Naive thymus-derived CD8-positive, alpha-beta T cell (primary cell): ENCODE results near the gene ZNF385D. TPM values are rescaled to one million over a fixed set of nuclear protein-coding genes. Genes with fewer than 3 reads are reported as not detected.

ENCODE experiments used
- ATAC-seq, 2 donors: fragments of 150-1000 bp; cut with Tn5 transposase in 1 of 2; sonication (Bioruptor Pico), chemical (Tn5 transposase) in 1 of 2; 1 replicate in 1 of 2; 2 replicates in 1 of 2; pipeline ENCODE4 v1.10.0; 2021; ENCODE audit warnings: mild to moderate bottlenecking in 2 of 2, moderate library complexity in 2 of 2
- POLR2A ChIA-PET: fragments of 350-600 bp; sonication (Branson Sonifier 250); formaldehyde crosslinking; loops from one replicate; lab custom pipeline; 2021; ENCODE audit warnings: antibody characterized with exemption; lab: Charles Lee
- DNase-seq, 10 donors: peaks; one replicate each; pipeline versions ENCODE4 v3.0.0 to v3.0.0-alpha.2; 2020 to 2022
- H3K27ac Mint-ChIP-seq, 10 donors: one replicate each; pipeline ENCODE4 v1.8.0; 2020 to 2022; ENCODE audit warnings: mild to moderate bottlenecking in 10 of 10, mixed read lengths in 10 of 10, moderate library complexity in 4 of 10, inconsistent platforms in 1 of 10
- H3K27me3 Mint-ChIP-seq, 5 donors: one replicate each; pipeline ENCODE4 v1.8.0; 2021 to 2022; ENCODE audit warnings: mixed read lengths in 5 of 5
- H3K36me3 Mint-ChIP-seq, 3 donors: one replicate each; pipeline ENCODE4 v1.8.0; 2020 to 2022; ENCODE audit warnings: mixed read lengths in 3 of 3, mild to moderate bottlenecking in 2 of 3, inconsistent platforms in 1 of 3
- H3K4me1 Mint-ChIP-seq, 4 donors: one replicate each; pipeline ENCODE4 v1.8.0; 2021 to 2022; ENCODE audit warnings: mixed read lengths in 4 of 4
- H3K4me3 Mint-ChIP-seq, 10 donors: one replicate each; pipeline ENCODE4 v1.8.0; 2020 to 2022; ENCODE audit warnings: mild to moderate bottlenecking in 10 of 10, mixed read lengths in 10 of 10, moderate library complexity in 6 of 10, inconsistent platforms in 1 of 10
- H3K9me3 Mint-ChIP-seq, 9 donors: one replicate each; pipeline ENCODE4 v1.8.0; 2020 to 2022; ENCODE audit warnings: mixed read lengths in 9 of 9, mild to moderate bottlenecking in 3 of 9, inconsistent platforms in 1 of 9, moderate library complexity in 1 of 9
- polyA plus RNA-seq, 3 donors: library from polyadenylated mRNA; unstranded; fragments of 300-500 nt; fragmentation: Illumina TruSeq; gene quantifications; one replicate each; pipeline ENCODE4 v1.2.3, GENCODE V29; 2021
- total RNA-seq, 8 experiments: library from RNA in 2 of 8; stranded (reverse) in 2 of 8; gene quantifications; one replicate each; pipeline ENCODE4 v1.2.3 and lab custom pipeline; 2021 to 2026

ZNF385D gene
- total and polyA plus RNA-seq, 5 experiments from 2014 or later, result not detected

DNA sequence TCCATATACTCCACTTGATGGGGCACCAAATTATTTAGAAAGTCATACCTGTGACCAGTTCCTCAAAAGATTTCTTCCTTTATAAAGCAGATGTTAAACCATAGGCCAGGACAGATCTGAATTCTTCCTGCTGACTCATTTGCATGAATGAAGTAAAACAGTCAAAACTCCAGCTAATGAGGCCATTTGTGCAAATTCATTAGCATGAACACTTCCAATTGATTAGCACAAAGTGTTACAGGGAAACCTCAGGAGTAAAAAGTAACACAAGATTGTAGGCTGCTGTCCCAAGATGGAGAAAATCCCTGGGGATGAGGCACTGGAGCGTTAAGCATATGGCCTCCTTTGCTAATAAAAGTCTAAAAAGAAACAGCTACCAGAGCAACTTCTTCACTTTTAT is 149.8 kb downstream of the ZNF385D start:
- ATAC-seq (no peak), DNase-seq (no peak)
- H3K36me3 Mint-ChIP-seq, result no peaks in the 10 kb centered on the region
- H3K4me3 Mint-ChIP-seq, result no peak overlapping the region
- no peak overlapping the region for H3K27ac Mint-ChIP-seq
- POLR2A ChIA-PET, result no interaction called here
- H3K9me3 Mint-ChIP-seq, result peaks cover 0 to 42% (median 3%) of the 10 kb centered on the region in 9 donors
- H3K4me1 Mint-ChIP-seq, result no peaks in the 10 kb centered on the region
- no peaks in the 10 kb centered on the region for H3K27me3 Mint-ChIP-seq

- Mint-ChIP-seq H3K9me3 (peaks cover 0 to 34% (median 4%) of the 10 kb centered on the region in 9 donors), H3K4me1 (no peaks in the 10 kb centered on the region), H3K4me3 (no peak overlapping the region), H3K27ac (no peak overlapping the region), H3K36me3 (no peaks in the 10 kb centered on the region), H3K27me3 (no peaks in the 10 kb centered on the region)
- DNase-seq (no peak), ATAC-seq (no peak)
- POLR2A ChIA-PET, result no interaction called here
These were observed 151.1 kb downstream of the ZNF385D start for GRCh38 chr3:21599890-21600289.

- no peak overlapping the region for H3K27ac Mint-ChIP-seq
- no peaks in the 10 kb centered on the region for H3K4me1 Mint-ChIP-seq
- no peaks in the 10 kb centered on the region for H3K27me3 Mint-ChIP-seq
- DNase-seq (no peak), ATAC-seq (no peak)
- H3K36me3 Mint-ChIP-seq, result no peaks in the 10 kb centered on the region
- peaks cover 0 to 21% (median 4%) of the 10 kb centered on the region in 9 donors for H3K9me3 Mint-ChIP-seq
- H3K4me3 Mint-ChIP-seq, result no peak overlapping the region
- POLR2A ChIA-PET, result no interaction called here
These were observed 158.2 kb downstream of the ZNF385D start for GRCh38 chr3:21592828-21593227.

- no peaks in the 10 kb centered on the region for H3K27me3 Mint-ChIP-seq
- no peak for ATAC-seq
These were observed 163.1 kb downstream of the ZNF385D start for GRCh38 chr3:21587894-21588293.

DNA sequence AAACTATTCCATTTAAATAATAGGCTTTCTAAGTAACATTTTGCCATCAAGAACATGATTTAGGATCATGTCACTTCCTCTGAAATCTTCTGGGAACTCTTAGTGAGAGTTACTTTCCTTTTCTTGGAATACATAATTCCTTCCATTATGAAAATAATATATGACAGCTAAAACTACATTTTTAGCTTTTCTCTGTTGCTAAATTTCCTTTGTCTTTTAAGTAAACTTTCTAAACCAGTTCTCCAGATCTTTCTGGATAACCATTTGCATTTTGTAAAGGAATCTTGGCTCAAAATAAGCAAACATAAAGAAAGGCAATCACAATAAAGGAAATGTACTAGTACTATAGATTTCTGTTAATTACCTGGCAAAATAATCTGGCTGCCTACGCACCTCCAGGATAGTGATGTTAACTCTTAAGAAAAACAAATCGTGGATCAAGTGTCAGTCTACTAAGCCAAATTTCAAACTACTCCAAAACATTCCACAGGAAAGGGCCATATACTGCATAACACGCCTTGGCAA is 165.7 kb downstream of the ZNF385D start:
- no peaks in the 10 kb centered on the region for H3K27me3 Mint-ChIP-seq
- H3K27ac Mint-ChIP-seq, result no peak overlapping the region
- ATAC-seq, result no peak
- H3K9me3 Mint-ChIP-seq, result peaks cover 0 to 20% (median 4%) of the 10 kb centered on the region in 9 donors
- no peak for DNase-seq
- H3K4me1 Mint-ChIP-seq, result no peaks in the 10 kb centered on the region
- H3K36me3 Mint-ChIP-seq, result no peaks in the 10 kb centered on the region
- H3K4me3 Mint-ChIP-seq, result no peak overlapping the region
- POLR2A ChIA-PET, result no interaction called here

More at GRCh38 chr3:21587894-21588293, 163.1 kb downstream of the ZNF385D start:
- no peak for DNase-seq
- H3K9me3 Mint-ChIP-seq, result peaks cover 0 to 16% (median 4%) of the 10 kb centered on the region in 9 donors
- H3K36me3 Mint-ChIP-seq, result no peaks in the 10 kb centered on the region
- H3K4me3 Mint-ChIP-seq, result no peak overlapping the region
- POLR2A ChIA-PET, result no interaction called here
- no peak overlapping the region for H3K27ac Mint-ChIP-seq
- no peaks in the 10 kb centered on the region for H3K4me1 Mint-ChIP-seq

DNA sequence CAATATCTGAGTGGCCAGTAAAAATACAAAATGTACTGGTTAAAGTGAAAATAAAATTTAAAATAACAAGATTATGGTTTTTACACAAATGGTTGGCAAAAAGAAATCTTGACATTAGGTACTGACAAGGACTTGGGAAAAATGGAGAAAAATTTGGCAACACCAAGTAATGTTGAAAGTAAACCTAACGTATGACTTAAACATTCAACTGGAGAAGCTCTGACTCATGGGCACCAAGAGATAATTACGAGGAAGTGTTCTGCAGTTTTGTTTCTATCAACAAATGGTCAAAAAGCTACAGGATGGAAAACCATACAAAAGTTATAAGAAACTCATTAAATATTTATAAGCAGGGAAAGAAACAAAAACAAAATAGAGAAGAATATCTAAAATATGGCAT is 177.7 kb downstream of the ZNF385D start:
- H3K4me3 Mint-ChIP-seq, result no peak overlapping the region
- POLR2A ChIA-PET, result no interaction called here
- no peaks in the 10 kb centered on the region for H3K4me1 Mint-ChIP-seq
- DNase-seq (no peak), ATAC-seq (no peak)
- H3K36me3 Mint-ChIP-seq, result no peaks in the 10 kb centered on the region
- peaks cover 0 to 12% (median 6%) of the 10 kb centered on the region in 9 donors for H3K9me3 Mint-ChIP-seq
- no peak overlapping the region for H3K27ac Mint-ChIP-seq
- H3K27me3 Mint-ChIP-seq, result no peaks in the 10 kb centered on the region

DNA sequence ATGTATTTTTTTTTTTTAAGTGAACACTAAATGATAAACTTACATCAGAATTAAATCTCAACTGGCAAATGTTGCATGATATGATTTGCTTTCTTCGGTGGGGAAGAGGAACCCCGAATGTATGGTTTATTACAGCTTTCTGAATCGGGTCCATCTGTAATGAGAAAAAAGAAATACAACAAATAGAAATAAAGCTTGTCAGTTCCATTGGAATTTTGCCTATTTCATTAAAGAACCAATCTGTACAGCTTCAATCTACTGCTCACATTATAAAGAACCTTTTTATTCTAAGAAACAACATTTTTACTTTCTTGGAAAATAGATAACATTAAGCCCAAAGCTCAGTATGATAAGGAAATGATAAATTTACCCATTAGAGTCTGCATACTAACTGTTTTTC is 186.5 kb downstream of the ZNF385D start:
- POLR2A ChIA-PET, result no interaction called here
- no peak overlapping the region for H3K27ac Mint-ChIP-seq
- no peaks in the 10 kb centered on the region for H3K4me1 Mint-ChIP-seq
- ATAC-seq (no peak), DNase-seq (no peak)
- no peaks in the 10 kb centered on the region for H3K36me3 Mint-ChIP-seq
- H3K27me3 Mint-ChIP-seq, result no peaks in the 10 kb centered on the region
- H3K9me3 Mint-ChIP-seq, result peaks cover 0 to 13% (median 4%) of the 10 kb centered on the region in 9 donors
- H3K4me3 Mint-ChIP-seq, result no peak overlapping the region

GRCh38 chr3:21562243-21562642 is 188.8 kb downstream of the ZNF385D start:
- Mint-ChIP-seq H3K36me3 (no peaks in the 10 kb centered on the region), H3K4me3 (no peak overlapping the region), H3K27ac (no peak overlapping the region), H3K9me3 (peaks cover 0 to 27% (median 18%) of the 10 kb centered on the region in 9 donors), H3K27me3 (no peaks in the 10 kb centered on the region), H3K4me1 (no peaks in the 10 kb centered on the region)
- ATAC-seq, result no peak
- POLR2A ChIA-PET, result no interaction called here
- no peak for DNase-seq

DNA sequence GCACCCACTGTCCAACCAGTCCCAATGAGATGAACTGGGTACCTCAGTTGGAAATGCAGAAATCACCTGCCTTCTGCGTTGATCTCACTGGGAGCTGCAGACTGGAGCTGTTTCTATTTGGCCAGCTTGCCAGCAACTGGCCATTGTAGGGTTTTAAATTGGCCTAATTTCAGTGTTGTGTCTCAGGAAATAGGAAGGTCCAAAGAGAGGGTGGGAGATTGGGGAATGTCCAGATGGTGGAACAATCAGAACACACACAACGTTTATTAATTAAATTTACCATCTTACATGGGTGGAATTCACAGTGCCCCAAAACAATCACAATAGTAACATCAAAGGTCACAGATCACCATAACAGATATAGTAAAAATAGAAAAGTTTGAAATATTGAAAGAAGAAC is 189.5 kb downstream of the ZNF385D start:
- ATAC-seq (no peak), DNase-seq (no peak)
- POLR2A ChIA-PET, result no interaction called here
- H3K4me3 Mint-ChIP-seq, result no peak overlapping the region
- H3K27ac Mint-ChIP-seq, result no peak overlapping the region
- peaks cover 0 to 35% (median 18%) of the 10 kb centered on the region in 9 donors for H3K9me3 Mint-ChIP-seq
- H3K4me1 Mint-ChIP-seq, result no peaks in the 10 kb centered on the region
- no peaks in the 10 kb centered on the region for H3K27me3 Mint-ChIP-seq
- H3K36me3 Mint-ChIP-seq, result no peaks in the 10 kb centered on the region

DNA sequence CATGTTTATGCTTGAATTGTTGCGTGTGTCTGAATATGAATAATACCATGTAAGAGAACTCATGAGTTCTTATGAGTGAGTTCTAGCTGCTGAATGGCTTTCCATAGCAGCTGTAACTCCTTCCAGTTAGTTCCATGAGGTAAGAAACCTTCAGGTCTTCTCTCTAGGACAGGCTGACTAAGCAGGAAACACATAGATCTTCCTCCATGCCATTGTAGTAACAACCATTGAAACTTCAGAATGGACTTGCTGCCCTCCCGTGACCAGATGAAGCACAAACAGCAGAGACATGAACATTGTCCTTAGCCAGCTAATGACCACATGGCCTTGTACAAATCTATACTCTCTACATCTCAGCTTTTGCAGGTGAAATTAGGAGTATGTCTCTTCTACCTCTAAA is 200.0 kb downstream of the ZNF385D start:
- Mint-ChIP-seq H3K4me3 (no peak overlapping the region), H3K4me1 (no peaks in the 10 kb centered on the region), H3K27ac (no peak overlapping the region), H3K36me3 (peaks cover 0 to 6% (median 0%) of the 10 kb centered on the region in 3 donors), H3K9me3 (peaks cover 0 to 18% (median 7%) of the 10 kb centered on the region in 9 donors), H3K27me3 (no peaks in the 10 kb centered on the region)
- no peak for DNase-seq
- POLR2A ChIA-PET, result no interaction called here
- ATAC-seq, result no peak

DNA sequence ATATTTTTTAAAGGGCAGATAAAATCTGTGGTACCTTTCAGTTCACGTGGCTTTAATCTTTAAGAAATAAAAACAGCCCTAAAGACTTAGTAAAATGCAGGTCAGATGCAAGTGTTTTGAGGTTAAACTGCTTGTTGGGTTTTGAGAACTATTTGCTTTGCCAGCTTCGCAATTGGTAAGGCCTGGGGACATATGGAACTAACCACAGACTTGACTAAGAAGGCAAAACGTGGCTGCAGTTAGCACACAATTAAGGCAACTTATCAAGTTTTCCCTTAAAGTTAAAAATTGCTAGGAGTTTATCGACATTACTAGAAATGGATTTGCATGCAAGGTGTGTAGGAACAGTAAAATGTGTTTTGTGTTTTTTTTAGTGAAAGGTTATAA is 206.9 kb downstream of the ZNF385D start:
- Mint-ChIP-seq H3K9me3 (peaks cover 0 to 10% (median 6%) of the 10 kb centered on the region in 9 donors), H3K4me1 (no peaks in the 10 kb centered on the region), H3K27ac (no peak overlapping the region), H3K36me3 (peaks cover 0 to 11% (median 0%) of the 10 kb centered on the region in 3 donors), H3K27me3 (no peaks in the 10 kb centered on the region), H3K4me3 (no peak overlapping the region)
- POLR2A ChIA-PET, result no interaction called here
- DNase-seq, result no peak
- no peak for ATAC-seq

- ATAC-seq (no peak), DNase-seq (no peak)
- Mint-ChIP-seq H3K27ac (no peak overlapping the region), H3K4me1 (no peaks in the 10 kb centered on the region), H3K4me3 (peak overlapping the region in 1 of 10 donors; percentile 28), H3K27me3 (no peaks in the 10 kb centered on the region), H3K9me3 (peaks cover 0 to 14% (median 6%) of the 10 kb centered on the region in 9 donors), H3K36me3 (peaks cover 0 to 9% (median 0%) of the 10 kb centered on the region in 3 donors)
- POLR2A ChIA-PET, result no interaction called here
These were observed 207.5 kb downstream of the ZNF385D start for GRCh38 chr3:21543380-21544075.

- ATAC-seq (no peak), DNase-seq (no peak)
- POLR2A ChIA-PET, result no interaction called here
- peaks cover 0 to 19% (median 2%) of the 10 kb centered on the region in 9 donors for H3K9me3 Mint-ChIP-seq
- no peaks in the 10 kb centered on the region for H3K27me3 Mint-ChIP-seq
- H3K36me3 Mint-ChIP-seq, result peaks cover 0 to 5% (median 0%) of the 10 kb centered on the region in 3 donors
- H3K4me1 Mint-ChIP-seq, result no peaks in the 10 kb centered on the region
- no peak overlapping the region for H3K27ac Mint-ChIP-seq
- peak overlapping the region in 1 of 10 donors; percentile 28 for H3K4me3 Mint-ChIP-seq
These were observed 208.2 kb downstream of the ZNF385D start for GRCh38 chr3:21542656-21543379.
